Stimulated activated CD4-positive, alpha-beta T cell treated with anti-CD3 and anti-CD28 coated beads, Interleukin-1b, Interleukin-23, amount 100 ng/mL, for 48 hours (primary cell): ENCODE measurements around the gene ING3.
A peak's percentile ranks its signal among the peaks of the same experiment; 100 is the strongest.
"Not testable (repeated sequence)": the region's sequence is repeated elsewhere in the genome, so short reads cannot be mapped to it uniquely, and the experiment has no call there.

Experiments used
- DNase-seq: peaks from one replicate; pipeline ENCODE4 v3.0.0-alpha.2; 2020

ING3 gene

DNA sequence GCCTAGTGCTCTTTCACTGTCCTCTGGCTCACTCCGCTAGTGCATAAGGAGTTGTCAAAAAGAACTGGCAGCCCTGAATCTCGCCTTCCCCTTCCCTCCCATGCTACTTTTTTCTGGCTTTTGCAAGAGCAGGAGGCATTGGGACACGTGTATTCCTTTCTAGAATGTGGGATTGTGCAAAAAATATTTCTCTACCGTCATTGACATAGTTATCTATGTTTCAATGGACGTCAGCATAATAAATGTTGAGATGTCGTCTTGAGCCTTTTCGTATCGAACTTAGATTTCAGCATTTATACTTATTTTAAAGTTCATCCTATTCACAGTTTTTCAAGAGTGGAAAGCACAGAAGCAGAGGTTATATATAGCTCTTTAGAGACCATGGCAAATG, 727 bp downstream of the ING3 start:
- DNase-seq = no peak

DNA sequence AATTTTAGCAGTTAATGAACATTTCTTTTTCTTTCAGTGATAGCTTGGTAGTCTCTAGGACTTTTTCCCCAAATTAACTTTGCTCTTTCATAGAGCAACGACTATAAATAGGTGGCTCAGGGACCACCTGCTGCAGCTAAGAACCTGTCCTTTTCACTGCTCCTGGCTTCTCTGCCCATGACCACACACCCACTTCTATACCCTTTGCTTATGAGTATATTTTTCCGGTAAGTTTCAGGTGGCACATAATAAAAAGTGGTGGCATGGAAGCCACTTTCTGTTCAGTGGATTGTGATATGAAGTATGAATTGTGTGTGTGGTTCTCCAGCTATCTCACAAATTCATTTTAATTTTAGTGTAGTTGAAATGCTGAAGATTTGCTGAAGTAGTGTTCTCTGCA, 1.2 kb downstream of the ING3 start:
- no peak for DNase-seq

DNA sequence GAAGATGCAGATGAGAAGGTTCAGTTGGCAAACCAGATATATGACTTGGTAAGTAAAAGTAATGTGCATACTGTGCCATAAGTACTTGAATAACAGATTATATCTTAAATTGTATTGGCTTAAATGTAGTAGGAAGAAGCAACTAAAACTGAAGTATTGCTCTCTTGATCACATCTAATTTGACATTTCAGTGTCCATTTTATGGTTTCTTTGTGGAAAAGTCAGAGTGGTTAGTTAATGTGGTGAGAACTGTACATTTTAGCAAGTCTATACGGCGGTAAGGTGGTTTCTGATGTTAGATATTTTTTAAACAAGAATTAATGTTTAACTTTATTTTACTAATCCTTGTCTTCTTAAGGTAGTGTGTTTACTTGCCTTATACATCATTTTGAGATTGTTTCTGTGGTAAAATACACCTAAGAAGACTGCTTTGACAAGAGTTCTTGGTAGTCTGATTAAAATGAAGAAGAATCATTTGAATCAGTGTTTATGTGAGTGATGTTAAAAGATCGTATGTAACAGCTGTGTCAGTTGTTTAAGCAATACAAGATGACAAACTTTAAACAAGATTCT, 5.1 kb downstream of the ING3 start:
- DNase-seq = no peak

DNA sequence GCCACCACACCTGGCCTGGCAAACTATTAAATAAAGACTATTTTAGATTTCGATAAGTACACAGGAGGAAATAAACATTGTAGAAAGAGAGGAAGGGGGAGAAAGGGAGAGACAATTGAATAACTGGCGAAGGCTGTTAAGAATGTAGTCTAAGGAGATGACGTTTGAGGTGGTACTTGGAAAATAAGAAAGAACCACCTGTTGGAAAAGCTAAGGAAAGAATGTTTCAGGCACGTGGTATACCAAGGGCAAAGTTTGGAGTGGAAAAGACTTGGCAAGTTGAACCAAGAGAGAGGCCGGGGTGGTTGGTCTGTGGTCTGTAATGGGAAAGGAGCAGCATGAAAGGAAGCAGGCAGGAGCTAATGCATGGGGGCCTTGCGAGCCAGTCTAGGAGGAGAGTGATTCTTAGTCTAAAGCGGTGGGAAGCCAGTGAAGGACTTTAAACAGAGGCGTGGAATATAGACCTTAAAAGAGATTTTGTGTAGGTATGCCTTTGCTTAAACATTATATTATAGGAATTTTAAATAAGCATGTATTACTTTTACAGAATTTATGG, 9.4 kb downstream of the ING3 start:
- no peak for DNase-seq

DNA sequence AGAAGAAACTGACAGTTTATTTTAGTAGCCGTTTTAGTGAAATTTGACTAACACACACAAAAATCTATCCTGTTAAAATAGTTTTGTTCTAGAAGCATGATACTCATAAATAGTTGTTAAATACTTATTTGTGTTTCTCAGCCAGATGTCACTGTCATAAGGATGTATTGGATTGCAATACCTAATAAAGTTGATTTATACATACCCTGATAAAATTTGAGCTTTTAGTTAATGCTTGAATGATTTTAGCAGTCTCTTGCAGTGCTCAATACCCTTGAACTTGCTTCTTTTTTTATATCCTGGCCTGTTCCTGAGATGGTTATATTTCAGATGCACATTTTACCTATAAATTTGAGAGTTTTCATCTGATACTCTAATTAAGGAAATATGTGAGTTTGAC, 10.1 kb downstream of the ING3 start:
- no peak for DNase-seq

- DNase-seq = no peak
Observed at GRCh38 chr7:120961638-120962173, 11.1 kb downstream of the ING3 start.

- no peak for DNase-seq
Observed at GRCh38 chr7:120964088-120964487, 13.5 kb downstream of the ING3 start.

- no peak for DNase-seq
Observed at GRCh38 chr7:120966961-120967360, 16.4 kb downstream of the ING3 start.

- DNase-seq = no peak
Observed at GRCh38 chr7:120973849-120974248, 23.3 kb downstream of the ING3 start.

GRCh38 chr7:120979765-120980499, 29.4 kb downstream of the ING3 start:
- DNase-seq = no peak

GRCh38 chr7:120981117-120981516, 30.5 kb downstream of the ING3 start:
- DNase-seq = no peak

DNA sequence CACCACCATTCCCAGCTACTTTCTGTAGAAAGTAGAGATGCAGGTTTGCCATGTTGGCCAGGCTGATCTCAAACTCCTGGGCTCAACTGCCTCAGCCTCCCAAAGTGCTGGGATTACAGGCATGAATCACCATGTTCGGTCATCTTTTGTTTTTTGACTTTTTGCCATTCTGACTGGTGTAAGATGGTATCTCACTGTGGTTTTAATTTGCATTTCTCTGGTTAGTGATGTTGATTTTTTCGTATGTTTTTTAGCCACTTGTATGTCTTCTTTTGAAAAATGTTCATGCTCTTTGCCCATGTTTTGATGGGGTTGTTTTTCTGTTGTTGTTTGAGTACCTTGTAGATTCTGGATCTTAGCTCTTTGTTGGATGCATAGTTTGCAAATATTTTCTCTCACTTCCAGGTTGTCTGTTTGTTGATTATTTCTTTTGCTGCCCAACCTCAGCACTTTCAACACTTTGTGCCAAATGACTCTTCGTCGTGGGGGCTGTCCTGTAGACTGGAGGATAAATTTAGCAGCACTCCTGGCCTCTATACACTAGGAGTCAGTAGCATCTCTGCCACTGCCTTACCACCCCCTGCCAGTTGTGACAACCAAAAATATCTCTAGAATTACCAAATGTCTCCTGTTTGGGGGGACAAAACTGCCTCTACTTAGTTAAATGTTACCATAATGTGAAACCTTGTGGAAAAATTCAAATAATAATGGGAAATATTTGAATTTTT, 31.5 kb downstream of the ING3 start:
- no peak for DNase-seq

- DNase-seq = not testable (repeated sequence)
Observed at GRCh38 chr7:120983592-120983991, 33.0 kb downstream of the ING3 start.

- no peak for DNase-seq
Observed at GRCh38 chr7:120984406-120984805, 33.8 kb downstream of the ING3 start.

DNA sequence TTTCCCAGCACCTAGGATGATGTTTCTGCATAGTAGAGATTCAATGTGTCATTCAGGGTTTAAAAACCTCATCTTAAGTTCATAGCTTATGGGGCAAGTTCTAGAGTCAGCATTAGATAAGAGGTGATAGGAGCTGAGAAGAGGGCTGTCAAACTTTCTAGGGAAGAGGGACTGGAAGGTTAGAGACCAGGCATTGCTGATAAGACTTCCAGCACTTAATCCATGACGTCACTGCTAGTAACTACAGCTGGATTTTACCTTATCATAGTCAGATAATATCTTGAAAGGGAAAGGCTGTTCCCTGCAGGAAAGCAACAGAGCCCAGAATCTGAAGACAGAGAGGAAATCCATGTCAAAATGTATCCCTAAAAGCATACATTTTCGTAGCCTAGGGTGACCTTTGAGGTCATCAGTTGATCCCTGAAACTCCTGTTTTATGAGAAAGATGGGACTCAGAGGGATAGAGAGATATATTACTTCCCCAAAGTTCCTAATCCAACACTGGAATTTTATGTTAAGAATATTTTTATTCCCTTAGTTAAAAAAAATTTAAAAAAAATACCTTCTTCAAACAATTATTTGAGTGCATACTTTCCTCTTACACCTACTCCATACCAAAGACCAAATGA, 34.7 kb downstream of the ING3 start:
- no peak for DNase-seq

DNA sequence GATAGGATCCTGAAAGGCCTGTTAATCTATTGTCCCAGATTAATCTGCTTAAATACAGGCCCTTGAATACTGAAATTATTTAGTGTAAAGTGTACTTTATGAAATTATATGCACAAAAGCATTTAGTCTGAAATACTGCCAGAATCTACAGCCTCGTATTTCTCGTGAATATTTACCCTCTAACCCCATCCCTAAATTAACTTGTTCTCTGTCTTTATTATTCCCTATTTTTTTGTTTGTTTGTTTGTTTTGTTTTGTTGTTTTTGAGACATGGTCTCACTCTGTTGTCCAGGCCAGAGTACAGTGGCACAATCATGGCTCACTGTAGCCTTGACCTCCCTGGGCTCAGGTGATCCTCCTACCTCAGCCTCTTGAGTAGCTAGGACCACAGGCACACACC, 35.3 kb downstream of the ING3 start:
- no peak for DNase-seq

DNA sequence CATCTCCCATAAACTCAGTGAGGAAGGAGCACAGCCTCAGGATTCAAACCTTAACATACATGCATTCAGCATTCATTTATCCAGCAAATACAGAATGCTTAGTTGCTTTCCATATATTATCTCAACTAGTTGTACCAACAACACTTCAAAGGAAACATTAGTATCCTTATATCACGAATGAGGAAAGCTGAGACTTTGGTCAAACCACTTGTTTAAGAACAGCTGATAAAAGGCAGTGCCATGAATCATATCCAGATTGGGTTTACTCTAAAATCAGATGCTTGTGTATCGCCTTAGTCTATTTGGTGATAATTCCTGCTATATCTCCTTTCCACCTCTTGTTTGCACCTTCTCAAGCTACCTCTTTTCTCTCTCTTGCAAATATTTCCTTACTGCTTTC, 36.1 kb downstream of the ING3 start:
- no peak for DNase-seq

DNA sequence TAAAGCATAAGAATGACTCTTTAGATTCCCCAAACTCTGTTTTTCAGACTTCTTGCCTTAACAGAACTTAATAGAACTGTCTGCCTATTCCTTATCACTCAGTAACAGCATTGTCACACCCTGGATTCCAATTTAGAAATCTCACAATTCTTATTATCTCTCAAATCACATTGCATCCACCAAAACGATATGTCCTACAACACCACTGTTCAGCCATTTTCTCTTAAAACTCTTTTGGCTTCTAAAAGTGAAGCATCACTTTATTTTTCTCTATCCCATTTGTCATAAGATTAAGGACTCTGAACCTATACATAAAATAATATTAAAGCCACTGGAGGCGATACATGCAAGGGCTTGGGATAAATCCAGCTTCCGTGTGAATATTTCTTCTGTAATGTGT, 36.7 kb downstream of the ING3 start:
- DNase-seq = no peak

DNA sequence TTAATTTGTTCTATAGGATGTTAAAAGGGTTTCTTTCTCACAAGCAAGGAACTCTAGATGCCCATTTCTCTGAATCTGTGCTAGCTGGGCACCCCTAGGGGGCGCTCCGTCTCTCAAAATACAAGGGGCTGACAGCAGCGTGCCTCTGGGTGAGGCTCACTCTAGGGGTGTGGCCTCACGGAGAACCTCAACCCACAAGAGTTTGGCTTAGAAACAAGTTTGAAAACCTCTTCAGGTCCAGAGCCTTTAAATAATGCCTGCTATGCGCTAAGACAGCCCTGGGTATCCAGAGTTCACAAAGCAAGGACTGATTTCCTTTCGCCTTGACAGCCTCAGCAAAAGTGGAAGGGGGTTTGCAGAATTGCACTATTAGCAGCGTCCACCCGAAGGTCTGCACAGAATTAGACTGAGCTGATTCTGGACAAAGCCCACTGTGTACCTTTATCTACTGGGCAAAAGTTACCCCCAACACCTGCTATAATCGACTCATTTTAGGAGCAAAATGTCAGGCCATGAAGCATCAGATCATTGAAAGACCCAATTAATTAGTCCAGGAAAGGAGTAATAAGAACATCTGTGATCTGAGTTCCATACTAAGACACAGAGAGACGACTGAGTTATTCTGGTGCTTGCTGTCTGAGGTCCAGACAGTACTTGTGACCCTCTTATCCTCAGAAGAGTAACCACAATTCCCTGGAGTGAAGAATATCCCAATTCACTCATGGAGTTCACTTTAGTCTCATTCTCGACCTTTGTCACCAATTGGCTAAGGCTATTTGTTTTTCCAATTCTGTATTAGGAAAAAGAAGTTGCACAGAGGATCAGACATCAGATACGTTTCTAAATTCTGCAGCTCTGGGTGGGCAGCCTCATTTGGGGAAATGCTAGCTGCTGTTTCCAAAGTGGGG, 37.4 kb downstream of the ING3 start:
- peak; percentile 84 for DNase-seq

- peak; percentile 12 for DNase-seq
Observed at GRCh38 chr7:120988591-120989256, 38.1 kb downstream of the ING3 start, which contains the start of gene CPED1. CPED1 (plus strand) TSS chr7:120988711; CDS start chr7:120989622, 911 bp downstream.
